ENCODE measurements around the gene TAF11L2. TPM values are rescaled to one million over a fixed set of nuclear protein-coding genes. Genes with fewer than 3 reads are reported as not detected.
"Not testable (repeated sequence)": the region's sequence is repeated elsewhere in the genome, so short reads cannot be mapped to it uniquely, and the experiment has no call there.

The TAF11L2 gene
- total RNA-seq (2022) (not detected in 2 replicates), Bru-seq, nascent RNA (not detected), BruChase-seq, experiment 1, labeled RNA remaining after a 6-hour chase (not detected), BruChase-seq, experiment 2, labeled RNA remaining after a 2-hour chase (not detected)
- long read RNA-seq, result 0 reads

DNA sequence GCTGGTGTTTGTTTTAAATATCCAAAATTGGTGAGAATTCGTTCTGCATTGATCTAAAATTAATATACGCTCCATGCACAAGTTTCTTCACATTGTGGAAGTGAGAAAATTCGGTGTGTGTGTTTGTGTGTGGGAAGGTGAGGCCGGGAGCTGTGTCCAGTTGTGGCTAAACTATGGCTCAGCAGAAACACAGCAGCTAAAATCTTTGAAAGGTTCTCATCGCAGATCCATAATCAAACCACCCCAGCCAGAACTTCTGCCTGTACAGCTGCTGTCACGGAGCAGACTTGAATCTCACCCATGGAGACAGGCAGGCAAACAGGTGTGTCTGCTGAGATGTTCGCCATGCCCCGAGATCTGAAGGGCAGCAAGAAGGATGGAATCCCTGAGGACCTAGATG is at the start of gene TAF11L2:
TAF11L2 (plus strand) TSS at position 301 of the 400 bp plus-strand sequence.
- BruUV-seq (replicated peaks); CTCF ChIA-PET; H3K36me3 Mint-ChIP-seq (ENCODE audit: insufficient read depth, unreplicated experiment); H3K4me1 Mint-ChIP-seq (ENCODE audit: low read depth, unreplicated experiment); intact Hi-C loops (cut with micrococcal nuclease; ENCODE audit: unreplicated experiment); H3K9me3 Mint-ChIP-seq (ENCODE audit: low read depth, unreplicated experiment); DNase-seq; H3K27ac Mint-ChIP-seq (ENCODE audit: unreplicated experiment); H3K27me3 Mint-ChIP-seq (ENCODE audit: unreplicated experiment); H3K4me3 Mint-ChIP-seq (ENCODE audit: low read depth, unreplicated experiment): not testable (repeated sequence)

DNA sequence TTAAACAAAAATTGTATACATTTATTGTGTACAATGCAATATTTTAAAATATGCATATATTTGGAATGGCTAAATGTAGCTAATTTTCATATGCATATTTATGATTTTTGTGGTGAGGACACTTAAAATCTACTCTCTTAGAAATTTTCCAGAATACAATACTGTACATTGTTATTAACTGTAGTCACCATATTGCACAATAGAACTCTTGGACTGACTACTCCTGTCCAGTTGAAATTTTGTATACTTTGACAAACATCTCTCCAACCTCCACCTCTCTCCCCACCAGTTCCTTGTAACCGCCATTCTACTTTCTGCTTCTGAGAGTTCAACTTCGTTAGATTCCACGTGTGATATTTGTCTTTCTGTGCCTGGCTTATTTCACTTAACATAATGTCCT is 49.2 kb upstream of the TAF11L2 start:
- no peak for DNase-seq
- Mint-ChIP-seq H3K27me3 (ENCODE audit: unreplicated experiment) (no peaks in the 10 kb centered on the region), H3K4me1 (ENCODE audit: low read depth, unreplicated experiment) (no peaks in the 10 kb centered on the region), H3K4me3 (ENCODE audit: low read depth, unreplicated experiment) (no peak overlapping the region), H3K27ac (ENCODE audit: unreplicated experiment) (no peak overlapping the region), H3K36me3 (ENCODE audit: insufficient read depth, unreplicated experiment) (no peaks in the 10 kb centered on the region), H3K9me3 (ENCODE audit: low read depth, unreplicated experiment) (peaks cover 4% of the 10 kb centered on the region)
- TF ChIP-seq, protein P1, sequence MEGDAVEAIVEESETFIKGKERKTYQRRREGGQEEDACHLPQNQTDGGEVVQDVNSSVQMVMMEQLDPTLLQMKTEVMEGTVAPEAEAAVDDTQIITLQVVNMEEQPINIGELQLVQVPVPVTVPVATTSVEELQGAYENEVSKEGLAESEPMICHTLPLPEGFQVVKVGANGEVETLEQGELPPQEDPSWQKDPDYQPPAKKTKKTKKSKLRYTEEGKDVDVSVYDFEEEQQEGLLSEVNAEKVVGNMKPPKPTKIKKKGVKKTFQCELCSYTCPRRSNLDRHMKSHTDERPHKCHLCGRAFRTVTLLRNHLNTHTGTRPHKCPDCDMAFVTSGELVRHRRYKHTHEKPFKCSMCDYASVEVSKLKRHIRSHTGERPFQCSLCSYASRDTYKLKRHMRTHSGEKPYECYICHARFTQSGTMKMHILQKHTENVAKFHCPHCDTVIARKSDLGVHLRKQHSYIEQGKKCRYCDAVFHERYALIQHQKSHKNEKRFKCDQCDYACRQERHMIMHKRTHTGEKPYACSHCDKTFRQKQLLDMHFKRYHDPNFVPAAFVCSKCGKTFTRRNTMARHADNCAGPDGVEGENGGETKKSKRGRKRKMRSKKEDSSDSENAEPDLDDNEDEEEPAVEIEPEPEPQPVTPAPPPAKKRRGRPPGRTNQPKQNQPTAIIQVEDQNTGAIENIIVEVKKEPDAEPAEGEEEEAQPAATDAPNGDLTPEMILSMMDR (IDR thresholded peaks at IDR 0.05; ENCODE audit: unreplicated experiment), result no peak
- intact Hi-C loops (cut with micrococcal nuclease; ENCODE audit: unreplicated experiment), result no loop called here
- CTCF ChIA-PET, result interaction anchor here (0.6 kb wide), 1 partner anchor 8 kb away, joined by 4 read pairs; no protein-coding TSS in a partner anchor
- BruUV-seq (replicated peaks), result no TSS peak

DNA sequence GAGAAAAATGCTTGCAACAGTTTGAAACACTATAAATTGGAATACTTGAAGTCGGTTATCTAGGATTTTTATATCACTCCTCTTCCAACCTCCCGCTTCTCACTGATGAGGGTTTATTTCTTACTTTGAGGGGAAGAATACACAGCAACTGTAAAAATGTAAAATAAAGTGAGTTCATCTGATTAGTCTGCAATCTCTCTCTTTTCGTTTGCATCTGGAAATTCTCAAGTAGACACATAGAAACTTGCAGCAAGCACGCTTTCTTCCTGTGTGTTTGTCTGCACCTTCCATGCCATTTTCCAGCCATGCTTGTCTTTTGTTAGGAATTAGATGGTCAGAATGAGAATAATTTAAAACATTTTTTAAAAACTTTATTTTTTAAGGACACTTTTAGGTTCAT is 45.1 kb upstream of the TAF11L2 start:
- no peak overlapping the region for H3K27ac Mint-ChIP-seq (ENCODE audit: unreplicated experiment)
- TF ChIP-seq, protein P1 (IDR thresholded peaks at IDR 0.05; ENCODE audit: unreplicated experiment), result no peak
- no peak for DNase-seq
- intact Hi-C loops (cut with micrococcal nuclease; ENCODE audit: unreplicated experiment), result no loop called here
- peaks cover 7% of the 10 kb centered on the region for H3K9me3 Mint-ChIP-seq (ENCODE audit: low read depth, unreplicated experiment)
- H3K36me3 Mint-ChIP-seq (ENCODE audit: insufficient read depth, unreplicated experiment), result no peaks in the 10 kb centered on the region
- H3K4me3 Mint-ChIP-seq (ENCODE audit: low read depth, unreplicated experiment), result no peak overlapping the region
- no TSS peak for BruUV-seq (replicated peaks)
- H3K4me1 Mint-ChIP-seq (ENCODE audit: low read depth, unreplicated experiment), result no peaks in the 10 kb centered on the region
- no peaks in the 10 kb centered on the region for H3K27me3 Mint-ChIP-seq (ENCODE audit: unreplicated experiment)
- CTCF ChIA-PET, result no interaction called here

DNA sequence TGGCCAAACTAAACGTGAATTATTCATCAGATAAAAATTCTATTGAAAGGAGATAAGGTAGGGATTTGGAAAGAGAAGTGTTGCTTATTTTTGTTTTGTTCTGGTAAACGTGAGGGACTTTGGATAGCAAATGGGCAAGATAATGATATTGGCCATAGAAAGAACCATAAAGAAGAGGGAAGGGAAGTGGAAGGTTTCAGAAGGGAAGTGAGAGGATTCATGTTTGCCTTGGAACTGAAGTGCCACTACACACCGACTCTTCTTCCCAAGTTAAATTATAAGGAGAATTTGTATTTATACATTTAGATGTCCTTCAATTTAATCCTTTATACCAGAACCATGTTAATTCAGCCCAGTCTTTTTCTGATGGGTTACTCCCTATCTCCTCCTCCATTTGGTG is 42.1 kb upstream of the TAF11L2 start:
- H3K9me3 Mint-ChIP-seq (ENCODE audit: low read depth, unreplicated experiment), result peaks cover 10% of the 10 kb centered on the region

DNA sequence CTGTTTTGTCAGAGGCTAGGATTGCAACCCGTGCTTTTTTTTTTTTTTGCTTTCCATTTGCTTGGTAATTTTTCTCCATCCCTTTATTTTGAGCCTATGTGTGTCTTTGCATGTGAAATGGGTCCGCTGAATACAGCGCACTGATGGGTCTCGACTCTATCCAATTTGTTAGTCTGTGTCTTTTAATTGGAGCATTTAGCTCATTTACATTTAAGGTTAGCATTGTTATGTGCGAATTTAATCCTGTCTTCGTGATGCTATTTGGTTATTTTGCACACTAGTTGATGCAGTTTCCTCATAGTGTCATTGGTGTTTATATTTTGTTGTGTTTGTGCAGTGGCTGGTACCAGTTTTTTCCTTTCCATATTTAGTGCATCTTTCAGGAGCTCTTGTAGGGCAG is 36.2 kb upstream of the TAF11L2 start:
- Mint-ChIP-seq H3K9me3 (ENCODE audit: low read depth, unreplicated experiment) (peaks cover 9% of the 10 kb centered on the region), H3K4me3 (ENCODE audit: low read depth, unreplicated experiment) (no peak overlapping the region), H3K27ac (ENCODE audit: unreplicated experiment) (no peak overlapping the region), H3K27me3 (ENCODE audit: unreplicated experiment) (no peaks in the 10 kb centered on the region), H3K4me1 (ENCODE audit: low read depth, unreplicated experiment) (no peaks in the 10 kb centered on the region), H3K36me3 (ENCODE audit: insufficient read depth, unreplicated experiment) (no peaks in the 10 kb centered on the region)
- no TSS peak for BruUV-seq (replicated peaks)
- CTCF ChIA-PET, result no interaction called here
- TF ChIP-seq, protein P1 (IDR thresholded peaks at IDR 0.05; ENCODE audit: unreplicated experiment), result no peak
- intact Hi-C loops (cut with micrococcal nuclease; ENCODE audit: unreplicated experiment), result no loop called here
- DNase-seq, result no peak

More for the DNA sequence above, 42.1 kb upstream of the TAF11L2 start:
- DNase-seq, result no peak
- BruUV-seq (replicated peaks), result no TSS peak
- no peaks in the 10 kb centered on the region for H3K4me1 Mint-ChIP-seq (ENCODE audit: low read depth, unreplicated experiment)
- CTCF ChIA-PET, result no interaction called here
- no peak overlapping the region for H3K4me3 Mint-ChIP-seq (ENCODE audit: low read depth, unreplicated experiment)
- TF ChIP-seq, protein P1 (IDR thresholded peaks at IDR 0.05; ENCODE audit: unreplicated experiment), result no peak
- intact Hi-C loops (cut with micrococcal nuclease; ENCODE audit: unreplicated experiment), result no loop called here
- no peaks in the 10 kb centered on the region for H3K27me3 Mint-ChIP-seq (ENCODE audit: unreplicated experiment)
- H3K27ac Mint-ChIP-seq (ENCODE audit: unreplicated experiment), result no peak overlapping the region
- no peaks in the 10 kb centered on the region for H3K36me3 Mint-ChIP-seq (ENCODE audit: insufficient read depth, unreplicated experiment)

All from Calu3 (cell line).